Activated CD4-positive, alpha-beta memory T cell treated with anti-CD3 and anti-CD28 coated beads, Interleukin-2, amount 10 ng/mL, durations not matched to agents 7 days and 5 days (primary cell): ENCODE measurements around the gene TIGD4. TPM values are rescaled to one million over a fixed set of nuclear protein-coding genes. Genes with fewer than 3 reads are reported as not detected.

ENCODE experiments used
- CTCF ChIA-PET: fragments of 350-600 bp; sonication (Branson Sonifier 250); formaldehyde crosslinking; loops from one replicate; lab custom pipeline; 2021; ENCODE audit warnings: antibody characterized with exemption, inconsistent platforms; lab: Charles Lee
- POLR2A ChIA-PET: fragments of 350-600 bp; sonication (Branson Sonifier 250); formaldehyde crosslinking; loops from one replicate; lab custom pipeline; 2021; ENCODE audit warnings: antibody characterized with exemption; lab: Charles Lee
- DNase-seq: peaks from one replicate; pipeline ENCODE4 v3.0.0-alpha.2; 2020
- H3K27ac Mint-ChIP-seq: one replicate; pipeline ENCODE4 v1.8.0; 2021; ENCODE audit warnings: mild to moderate bottlenecking, mixed read lengths
- H3K27me3 Mint-ChIP-seq: one replicate; pipeline ENCODE4 v1.8.0; 2021; ENCODE audit warnings: mixed read lengths
- H3K36me3 Mint-ChIP-seq: one replicate; pipeline ENCODE4 v1.8.0; 2021; ENCODE audit warnings: low read depth, mixed read lengths
- H3K4me1 Mint-ChIP-seq: one replicate; pipeline ENCODE4 v1.8.0; 2021; ENCODE audit warnings: mixed read lengths
- H3K4me3 Mint-ChIP-seq: one replicate; pipeline ENCODE4 v1.8.0; 2021; ENCODE audit warnings: mild to moderate bottlenecking, mixed read lengths
- H3K9me3 Mint-ChIP-seq: one replicate; pipeline ENCODE4 v1.8.0; 2021; ENCODE audit warnings: mixed read lengths
- total RNA-seq, 2 experiments: library from RNA; stranded (reverse); gene quantifications; one replicate each; pipeline ENCODE4 v1.2.3, GENCODE V29; 2021

The TIGD4 gene
- total RNA-seq, 2 experiments from 2014 or later, result 0.13 to 0.35 TPM

GRCh38 chr4:152806501-152807125 is 27.1 kb upstream of the TIGD4 start:
- H3K27ac Mint-ChIP-seq, result no peak overlapping the region
- H3K4me3 Mint-ChIP-seq, result no peak overlapping the region
- POLR2A ChIA-PET, result interaction anchor here (1.3 kb wide), 1 partner anchor 27 kb away, joined by 12 read pairs; the partner anchor contains the start of genes ARFIP1 and TIGD4
- no peak for DNase-seq
- no peaks in the 10 kb centered on the region for H3K27me3 Mint-ChIP-seq
- CTCF ChIA-PET, result interaction anchor here (1.3 kb wide), 1 partner anchor 28 kb away, joined by 4 read pairs; the partner anchor contains the start of gene TIGD4
- H3K36me3 Mint-ChIP-seq, result peaks cover 18% of the 10 kb centered on the region
- H3K4me1 Mint-ChIP-seq, result peaks cover 23% of the 10 kb centered on the region
- peaks cover 11% of the 10 kb centered on the region for H3K9me3 Mint-ChIP-seq

DNA sequence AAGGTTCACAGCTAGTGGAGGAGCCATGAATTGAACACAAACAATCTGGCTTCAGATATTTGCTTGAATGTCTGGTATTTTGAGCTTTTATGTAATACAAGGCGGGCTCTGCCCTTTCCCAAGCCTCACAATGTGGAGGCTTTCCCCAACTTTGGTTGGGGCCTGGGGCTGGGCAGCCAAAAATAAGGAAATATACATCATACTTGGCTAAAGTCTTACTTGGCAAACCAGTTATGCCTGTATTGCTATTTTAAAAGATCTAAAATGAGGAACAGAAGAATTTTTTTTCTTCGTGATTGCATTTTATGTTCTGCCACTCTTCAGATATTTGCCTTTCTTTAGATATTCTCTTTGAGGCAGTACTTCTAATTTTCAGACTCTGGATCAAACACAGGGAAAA is 26.3 kb upstream of the TIGD4 start:
- Mint-ChIP-seq H3K4me1 (peaks cover 23% of the 10 kb centered on the region), H3K36me3 (peaks cover 13% of the 10 kb centered on the region), H3K9me3 (peaks cover 10% of the 10 kb centered on the region), H3K4me3 (no peak overlapping the region), H3K27me3 (no peaks in the 10 kb centered on the region), H3K27ac (no peak overlapping the region)
- ChIA-PET POLR2A (interaction anchor here (1.1 to 1.9 kb wide), 2 partner anchors 12 to 27 kb away, joined by 3 to 7 read pairs; partner anchors contain the start of genes ARFIP1 and TIGD4), CTCF (interaction anchor here (1.3 kb wide), 1 partner anchor 27 kb away, joined by 4 read pairs; the partner anchor contains the start of gene TIGD4)
- DNase-seq, result no peak

GRCh38 chr4:152805071-152805650 is 25.6 kb upstream of the TIGD4 start:
- DNase-seq, result no peak
- CTCF ChIA-PET, result no interaction called here
- H3K27me3 Mint-ChIP-seq, result no peaks in the 10 kb centered on the region
- POLR2A ChIA-PET, result interaction anchor here (1.1 to 1.9 kb wide), 2 partner anchors 13 to 26 kb away, joined by 3 to 7 read pairs; partner anchors contain the start of genes ARFIP1 and TIGD4
- H3K4me1 Mint-ChIP-seq, result peaks cover 23% of the 10 kb centered on the region
- no peak overlapping the region for H3K4me3 Mint-ChIP-seq
- H3K9me3 Mint-ChIP-seq, result peaks cover 6% of the 10 kb centered on the region
- H3K36me3 Mint-ChIP-seq, result peaks cover 11% of the 10 kb centered on the region
- H3K27ac Mint-ChIP-seq, result no peak overlapping the region

- peaks cover 8% of the 10 kb centered on the region for H3K36me3 Mint-ChIP-seq
- POLR2A ChIA-PET, result no interaction called here
- peaks cover 22% of the 10 kb centered on the region for H3K4me1 Mint-ChIP-seq
- H3K27ac Mint-ChIP-seq, result no peak overlapping the region
- H3K4me3 Mint-ChIP-seq, result no peak overlapping the region
- peaks cover 3% of the 10 kb centered on the region for H3K9me3 Mint-ChIP-seq
- DNase-seq, result no peak
- no peaks in the 10 kb centered on the region for H3K27me3 Mint-ChIP-seq
- CTCF ChIA-PET, result no interaction called here
These were observed 24.0 kb upstream of the TIGD4 start for GRCh38 chr4:152803541-152803940.

DNA sequence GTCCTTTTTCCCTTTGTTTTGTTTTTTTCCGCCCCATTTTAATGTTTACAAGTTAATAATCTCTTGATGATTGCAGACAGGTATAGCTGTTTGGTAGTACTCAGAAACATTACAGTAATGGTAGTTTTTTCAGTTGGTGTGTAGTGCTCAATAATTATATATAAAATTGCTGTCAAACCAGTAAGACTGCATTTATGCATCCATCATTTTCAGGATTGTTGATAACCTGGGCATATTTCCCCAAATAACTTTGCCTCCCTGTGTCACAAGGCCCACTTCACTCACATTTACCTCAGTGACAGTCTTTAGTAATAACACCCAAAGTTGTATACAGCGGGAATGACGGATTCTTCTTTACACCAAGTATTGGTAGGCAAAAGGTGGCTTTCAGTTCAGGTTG is 16.4 kb upstream of the TIGD4 start:
- no peaks in the 10 kb centered on the region for H3K4me1 Mint-ChIP-seq
- no peaks in the 10 kb centered on the region for H3K36me3 Mint-ChIP-seq
- H3K9me3 Mint-ChIP-seq, result no peaks in the 10 kb centered on the region
- ChIA-PET POLR2A (interaction anchor here (0.7 kb wide), 1 partner anchor 172 kb away, joined by 3 read pairs; no protein-coding TSS in a partner anchor), CTCF (no interaction called here)
- no peak for DNase-seq
- H3K27me3 Mint-ChIP-seq, result no peaks in the 10 kb centered on the region
- no peak overlapping the region for H3K27ac Mint-ChIP-seq
- H3K4me3 Mint-ChIP-seq, result no peak overlapping the region

GRCh38 chr4:152786627-152787026 is 7.1 kb upstream of the TIGD4 start:
- peak overlapping the region; percentile 19 for H3K4me3 Mint-ChIP-seq

GRCh38 chr4:152785639-152786615 is 6.4 kb upstream of the TIGD4 start:
- Mint-ChIP-seq H3K36me3 (peaks cover 3% of the 10 kb centered on the region), H3K9me3 (no peaks in the 10 kb centered on the region), H3K4me3 (peak overlapping the region; percentile 19), H3K27me3 (no peaks in the 10 kb centered on the region), H3K27ac (peak overlapping the region; percentile 0), H3K4me1 (peaks cover 37% of the 10 kb centered on the region)
- CTCF ChIA-PET, result interaction anchor here (1.2 kb wide), 1 partner anchor 16 kb away, joined by 3 read pairs; no protein-coding TSS in a partner anchor
- no peak for DNase-seq
- POLR2A ChIA-PET, result interaction anchor here (0.9 kb wide), 1 partner anchor 250 kb away, joined by 3 read pairs; the partner anchor contains the start of gene FBXW7

More at GRCh38 chr4:152786627-152787026, 7.1 kb upstream of the TIGD4 start:
- peak overlapping the region; percentile 0 for H3K27ac Mint-ChIP-seq
- DNase-seq, result no peak
- no peaks in the 10 kb centered on the region for H3K27me3 Mint-ChIP-seq
- POLR2A ChIA-PET, result interaction anchor here (0.9 kb wide), 1 partner anchor 250 kb away, joined by 3 read pairs; the partner anchor contains the start of gene FBXW7
- H3K9me3 Mint-ChIP-seq, result no peaks in the 10 kb centered on the region
- H3K4me1 Mint-ChIP-seq, result peaks cover 33% of the 10 kb centered on the region
- peaks cover 3% of the 10 kb centered on the region for H3K36me3 Mint-ChIP-seq
- CTCF ChIA-PET, result interaction anchor here (1.2 to 2.2 kb wide), 2 partner anchors 8 to 15 kb away, joined by 3 to 6 read pairs; partner anchors contain the start of genes ARFIP1 and TIGD4

GRCh38 chr4:152784490-152785350 is 5.2 kb upstream of the TIGD4 start:
- Mint-ChIP-seq H3K27me3 (no peaks in the 10 kb centered on the region), H3K9me3 (no peaks in the 10 kb centered on the region), H3K27ac (no peak overlapping the region), H3K4me3 (no peak overlapping the region), H3K36me3 (peaks cover 6% of the 10 kb centered on the region), H3K4me1 (peaks cover 47% of the 10 kb centered on the region)
- POLR2A ChIA-PET, result no interaction called here
- CTCF ChIA-PET, result no interaction called here
- DNase-seq, result no peak

GRCh38 chr4:152780267-152780778 is 793 bp upstream of the TIGD4 start:
- Mint-ChIP-seq H3K4me3 (peak overlapping the region; percentile 99), H3K4me1 (peaks cover 48% of the 10 kb centered on the region), H3K27me3 (peaks cover 11% of the 10 kb centered on the region), H3K36me3 (peaks cover 5% of the 10 kb centered on the region), H3K9me3 (no peaks in the 10 kb centered on the region), H3K27ac (peak overlapping the region; percentile 94)
- POLR2A ChIA-PET, result interaction anchor here (1.2 to 3.4 kb wide), 9 partner anchors 9 to 1681 kb away, joined by 3 to 24 read pairs (median 5); partner anchors contain the start of genes FBXW7, RPS3A and TMEM154
- no peak for DNase-seq
- CTCF ChIA-PET, result interaction anchor here (1.2 to 2.5 kb wide), 3 partner anchors 10 to 280 kb away, joined by 5 to 20 read pairs (median 9); partner anchors contain the start of gene TMEM154

GRCh38 chr4:152778656-152779512 is 646 bp downstream of the TIGD4 start:
- Mint-ChIP-seq H3K27me3 (peaks cover 11% of the 10 kb centered on the region), H3K9me3 (no peaks in the 10 kb centered on the region), H3K4me1 (peaks cover 46% of the 10 kb centered on the region), H3K4me3 (peak overlapping the region; percentile 99), H3K27ac (peak overlapping the region; percentile 94), H3K36me3 (peaks cover 5% of the 10 kb centered on the region)
- DNase-seq, result peak; percentile 37
- POLR2A ChIA-PET, result interaction anchor here (1.0 to 3.4 kb wide), 13 partner anchors 8 to 1679 kb away, joined by 3 to 24 read pairs (median 5); partner anchors contain the start of genes FBXW7, RPS3A and TMEM154
- CTCF ChIA-PET, result interaction anchor here (1.0 to 2.5 kb wide), 11 partner anchors 9 to 420 kb away, joined by 3 to 20 read pairs (median 4); no protein-coding TSS in a partner anchor
